Stimulated activated CD8-positive, alpha-beta memory T cell treated with anti-CD3 and anti-CD28 coated beads, Interleukin-15, amount 100 ng/mL, for 48 hours (primary cell): Measurements from ENCODE around the gene FLRT2.

Experiments used
- DNase-seq, 2 donors: peaks; one replicate each; pipeline ENCODE4 v3.0.0-alpha.2; 2020; ENCODE audit warnings: low read depth in 2 of 2

Gene FLRT2

DNA sequence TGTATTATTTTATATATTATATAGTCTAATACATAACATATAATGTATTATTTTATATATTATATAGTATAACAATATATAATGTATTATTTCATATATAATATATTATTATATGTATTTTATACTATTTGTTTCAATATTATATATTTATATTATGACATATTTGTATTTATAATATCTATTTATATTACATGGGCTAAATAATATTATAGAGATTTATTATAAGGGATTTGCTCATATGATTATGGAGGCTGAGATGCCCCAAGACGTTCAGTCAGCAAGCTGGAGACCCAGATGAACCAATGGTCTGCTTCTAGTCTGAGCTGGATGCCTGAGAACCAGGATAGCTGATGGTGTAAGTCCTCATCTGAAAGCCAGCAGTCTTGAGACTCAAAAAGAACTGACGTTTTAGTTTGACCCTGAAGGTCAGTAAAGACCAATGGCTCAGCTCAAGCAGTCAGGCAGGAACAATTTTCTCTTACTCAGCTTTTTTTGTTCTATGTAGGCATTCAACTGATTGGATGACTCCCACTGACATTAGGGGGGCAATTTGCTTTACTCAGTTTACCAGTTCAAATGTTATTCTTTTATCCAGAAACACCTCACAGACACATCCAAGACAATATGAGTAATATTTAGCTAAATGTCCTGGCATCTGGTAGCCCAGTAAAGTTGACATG lies 130.4 kb downstream of the FLRT2 start:
- DNase-seq: no peak

DNA sequence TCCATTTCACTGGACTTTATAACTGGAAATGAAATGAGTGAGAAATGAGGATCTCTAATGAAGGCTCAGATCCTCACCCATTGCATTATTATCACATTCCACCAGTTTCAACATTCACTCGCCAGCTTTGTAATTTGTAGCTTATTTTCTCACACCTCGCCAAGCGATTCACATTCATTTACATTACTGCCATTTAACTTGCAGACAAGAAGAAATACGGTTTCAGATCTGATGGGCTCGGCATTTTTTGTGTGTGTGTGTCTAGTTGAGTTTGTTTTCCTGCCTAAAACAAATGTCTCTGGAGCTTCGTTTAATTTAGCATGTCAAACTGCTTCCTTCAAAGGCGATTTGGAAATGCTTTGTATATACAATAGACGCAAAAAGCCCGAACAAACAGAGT lies 132.2 kb downstream of the FLRT2 start:
- no peak for DNase-seq

DNA sequence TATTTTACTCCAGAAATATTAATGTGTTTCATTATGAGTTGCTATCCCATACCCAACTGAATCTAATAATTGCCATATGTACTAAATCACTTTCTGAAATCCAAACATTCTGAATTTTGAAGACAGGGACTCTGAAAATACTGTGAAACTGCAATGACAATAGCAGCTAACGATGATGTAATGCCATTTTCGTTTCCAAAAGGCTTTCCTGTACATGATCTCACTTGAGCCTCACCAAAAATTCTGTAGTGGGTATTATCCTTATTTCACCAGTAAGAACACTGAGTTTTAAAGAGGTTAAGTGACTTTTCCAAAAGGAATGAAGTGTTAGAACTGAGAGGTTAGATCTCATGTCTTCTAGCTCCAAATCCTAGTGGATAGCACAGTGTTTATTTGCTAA lies 133.3 kb downstream of the FLRT2 start:
- no peak for DNase-seq

DNA sequence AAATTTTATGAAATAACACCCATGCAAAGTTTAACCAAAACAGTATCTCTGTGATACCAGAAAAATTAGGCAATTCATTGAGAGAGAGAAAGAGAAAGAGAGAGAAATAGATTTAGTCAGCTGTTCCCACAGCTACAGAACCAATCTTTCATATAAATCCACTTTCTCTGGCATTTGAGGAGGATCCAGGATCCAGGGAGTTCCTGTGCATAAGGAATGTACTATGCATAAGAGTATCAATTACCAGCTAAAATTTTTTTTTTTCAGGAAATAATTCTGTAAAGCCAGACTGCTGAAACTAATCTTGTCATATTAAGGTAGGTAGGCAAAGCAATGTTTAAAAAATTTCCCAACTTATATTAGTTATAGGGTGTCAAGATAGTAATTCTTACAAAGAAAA lies 133.7 kb downstream of the FLRT2 start:
- DNase-seq: no peak

DNA sequence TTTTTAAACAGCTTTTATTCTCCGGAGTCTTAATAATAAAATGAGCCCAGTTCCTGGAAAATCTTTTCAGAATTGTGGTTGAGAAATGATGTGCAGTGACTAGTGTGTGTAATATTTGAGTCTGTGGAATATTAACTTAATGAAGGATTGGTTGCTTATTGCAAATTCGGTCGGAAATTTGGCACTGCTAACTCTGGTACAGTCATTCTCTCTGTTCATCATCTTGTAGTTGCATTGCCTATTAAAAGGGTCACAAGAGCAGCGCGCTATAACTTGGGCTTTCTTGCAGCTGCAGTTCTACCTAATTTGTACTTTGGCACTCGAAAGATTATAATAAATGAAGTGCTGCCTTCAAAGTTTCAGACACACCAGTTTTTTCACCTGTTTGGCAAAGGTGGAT lies 146.0 kb downstream of the FLRT2 start:
- no peak for DNase-seq

DNA sequence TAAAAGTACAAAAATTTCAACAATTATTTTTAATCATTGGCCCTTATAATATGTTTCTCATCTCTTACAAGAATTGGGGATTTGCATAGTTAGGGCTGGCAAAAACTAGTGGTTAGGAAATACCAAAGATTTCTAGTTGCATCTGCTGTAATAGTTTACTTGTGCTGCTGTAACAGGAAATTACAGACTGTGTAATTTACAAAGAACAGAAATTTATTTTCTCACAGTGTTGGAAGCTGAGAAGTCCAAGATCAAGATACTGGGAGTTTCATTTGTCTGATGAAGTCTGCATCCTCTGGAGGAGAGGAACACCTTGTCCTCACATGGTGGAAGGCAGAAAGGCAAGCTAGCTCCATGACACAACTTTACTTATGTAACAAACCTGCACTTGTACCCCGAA lies 157.0 kb downstream of the FLRT2 start:
- no peak for DNase-seq

DNA sequence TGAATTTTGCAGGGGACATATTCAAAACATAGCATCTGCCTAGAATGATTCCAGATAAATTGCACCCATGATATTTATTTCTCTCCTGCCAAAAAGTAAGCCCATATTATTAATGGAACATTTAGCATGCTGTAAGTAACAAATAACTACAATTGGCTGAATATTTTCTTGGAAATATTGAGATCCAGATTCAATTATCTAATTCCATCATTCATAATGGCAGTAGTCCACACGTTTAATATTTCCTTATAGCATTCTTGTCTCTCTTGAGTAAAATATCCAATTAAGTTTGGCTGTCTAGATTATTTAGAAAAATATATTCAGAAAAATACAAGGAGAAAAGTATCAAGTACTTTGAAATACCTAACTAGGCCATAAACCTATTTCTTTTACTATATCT lies 157.5 kb downstream of the FLRT2 start:
- DNase-seq: no peak

DNA sequence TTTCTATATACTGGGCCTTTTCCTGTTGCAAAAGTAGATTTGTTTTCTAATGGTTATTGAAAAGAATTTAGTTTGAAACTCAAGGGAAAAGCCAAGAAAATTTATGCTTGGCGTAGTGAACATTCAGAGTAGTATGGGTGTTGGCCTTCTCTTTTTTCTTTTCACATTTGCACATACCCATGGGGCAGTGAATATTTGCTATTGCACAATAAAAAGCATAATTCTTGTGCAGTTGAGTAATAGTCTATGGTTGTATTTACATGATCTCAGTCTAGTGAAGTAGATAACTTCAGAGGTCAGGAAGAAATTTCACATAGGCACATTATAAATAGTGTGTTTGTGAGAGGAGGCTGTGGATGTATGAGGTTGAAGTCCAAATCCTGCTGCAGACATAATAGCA lies 158.1 kb downstream of the FLRT2 start:
- DNase-seq: no peak

DNA sequence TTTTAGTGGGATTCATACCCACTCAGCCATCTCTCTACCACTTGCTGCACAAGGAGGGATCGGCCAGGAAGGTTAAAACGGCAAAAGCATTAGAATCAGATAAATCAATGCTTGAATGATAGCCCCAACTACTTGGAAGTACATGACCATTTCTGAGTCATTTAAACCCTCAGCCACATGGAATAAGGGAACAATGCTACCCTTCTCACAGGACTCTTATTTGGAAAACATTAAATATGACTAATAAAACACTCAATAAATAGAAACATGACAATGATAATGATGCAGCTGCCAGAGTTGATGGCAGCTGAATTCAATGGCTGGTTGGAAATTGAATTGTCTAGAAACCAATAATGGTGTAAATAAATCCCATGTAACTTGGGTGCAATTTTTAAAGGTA lies 165.4 kb downstream of the FLRT2 start:
- no peak for DNase-seq

DNA sequence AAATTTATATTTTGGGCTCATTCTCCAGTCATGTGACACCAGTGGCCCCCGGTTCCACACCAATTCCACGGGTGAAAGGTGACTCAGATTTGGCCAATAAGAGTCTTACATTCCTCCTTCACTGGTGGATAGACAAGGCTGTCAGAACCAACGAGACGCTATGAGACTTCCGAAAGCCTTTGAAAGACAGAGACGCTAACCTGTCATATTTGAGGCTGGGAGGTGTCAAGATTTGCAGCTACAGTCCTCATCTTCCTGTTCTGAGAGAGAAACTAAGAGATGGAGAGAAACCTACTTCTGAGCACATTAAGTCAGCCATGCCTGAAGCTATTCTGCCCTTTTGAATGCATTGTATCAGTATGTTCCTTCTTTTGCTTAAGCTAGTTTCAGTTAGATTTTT lies 171.2 kb downstream of the FLRT2 start:
- DNase-seq: no peak

DNA sequence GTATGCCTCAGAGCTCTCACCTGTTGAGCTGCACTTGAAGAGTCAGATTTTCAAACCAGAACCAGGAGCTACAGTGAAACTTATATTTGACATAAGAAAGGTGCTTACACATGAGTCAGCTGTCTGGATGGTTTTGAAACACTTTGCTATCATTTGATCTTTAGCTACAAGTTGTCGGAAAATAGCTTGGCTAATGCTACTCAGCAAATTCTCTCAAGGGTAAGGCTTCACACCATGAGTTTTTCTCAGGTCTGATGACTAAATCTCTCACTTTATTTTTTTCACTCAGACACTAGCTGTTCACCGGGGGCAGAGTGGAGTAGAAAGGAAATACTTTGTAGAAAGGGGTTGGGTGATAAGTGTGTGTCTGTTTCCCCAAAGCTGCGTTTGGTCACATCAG lies 171.8 kb downstream of the FLRT2 start:
- no peak for DNase-seq

DNA sequence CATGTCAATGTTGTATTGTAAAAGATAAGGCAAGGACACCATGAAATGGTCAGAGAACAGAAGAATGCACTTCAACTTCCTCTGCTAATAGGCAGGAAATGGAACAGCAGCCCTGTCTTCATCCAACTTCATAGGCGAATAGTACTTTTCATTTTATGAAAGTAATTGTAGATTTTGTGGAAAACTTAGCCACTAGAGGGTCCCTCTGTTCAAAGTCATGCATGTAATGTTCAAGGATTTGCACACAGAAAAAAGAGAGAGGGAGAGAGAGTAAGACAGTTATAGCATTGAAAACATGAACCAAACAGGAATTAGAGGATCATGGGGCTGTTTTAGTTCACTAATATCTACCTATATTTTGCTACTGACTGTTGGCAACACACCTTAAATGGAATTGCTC lies 172.2 kb downstream of the FLRT2 start:
- DNase-seq: no peak

DNA sequence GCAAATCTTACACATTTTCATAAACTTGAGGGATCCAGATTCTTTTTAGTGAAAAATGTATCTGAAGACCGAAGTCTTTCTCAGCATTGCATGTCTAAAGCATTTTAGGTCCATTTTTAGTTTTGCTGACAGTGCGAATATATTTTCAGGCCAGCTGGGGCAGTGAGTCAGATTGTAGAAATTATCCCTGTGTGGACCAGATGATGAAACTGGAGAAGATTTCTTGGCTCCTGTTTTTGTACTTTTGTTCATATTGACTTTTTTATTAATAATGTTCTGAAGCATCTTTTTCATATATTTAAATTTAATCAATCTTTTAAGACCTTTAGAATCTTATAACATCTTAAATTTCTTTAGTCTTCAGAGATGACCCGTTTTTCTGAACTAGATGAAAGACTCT lies 173.1 kb downstream of the FLRT2 start:
- no peak for DNase-seq
